Left ventricle myocardium inferior (tissue), 1 donor: Measurements from ENCODE around the gene FAM221B. TPM values are rescaled to one million over a fixed set of nuclear protein-coding genes. Genes with fewer than 3 reads are reported as not detected.
A peak's percentile ranks its signal among the peaks of the same experiment; 100 is the strongest.

ENCODE experiments used
- DNase-seq: peaks from one replicate; pipeline ENCODE4 v3.0.0-alpha.2; 2020
- H3K27ac ChIP-seq: fragments of 200-600 bp; replicated peaks from 2 replicates; pipeline ENCODE4 v1.8.0; 2021
- H3K27me3 ChIP-seq: fragments of 200-600 bp; 2 replicates; pipeline ENCODE4 v1.8.0; 2021; ENCODE audit warnings: low read depth
- H3K36me3 ChIP-seq: fragments of 200-600 bp; 2 replicates; pipeline ENCODE4 v1.8.0; 2021
- H3K4me1 ChIP-seq: fragments of 200-600 bp; 2 replicates; pipeline ENCODE4 v1.8.0; 2021
- H3K4me3 ChIP-seq: fragments of 200-600 bp; 2 replicates; pipeline ENCODE4 v1.8.0; 2021; ENCODE audit warnings: mild to moderate bottlenecking, moderate library complexity
- H3K9me3 ChIP-seq: fragments of 200-600 bp; replicated peaks from 2 replicates; pipeline ENCODE4 v1.8.0; 2021
- intact Hi-C: fragments of 100-400 bp; cut with micrococcal nuclease; formaldehyde crosslinking; loops from one replicate; pipeline ENCODE4 v1.11.0; 2022
- total RNA-seq: library from RNA; stranded (reverse); fragmentation: NEBNext Ultra II Directional; extraction: Animal tissue kit (Norgen Biotek cat#: 25700); gene quantifications from one replicate; pipeline ENCODE4 v1.2.1, GENCODE V29; 2021
- TF ChIP-seq, protein P1 (sequence below): fragments of 200-600 bp; IDR thresholded peaks from 2 replicates; pipeline ENCODE4 v1.8.0; 2021; ENCODE audit warnings: antibody characterized with exemption, mild to moderate bottlenecking, borderline replicate concordance
- donor health status: DM: no; HTN: yes; CAD: no; lungs with severe emphysema.

FAM221B gene
- total RNA-seq, 1 donor from 2014 or later = not detected

DNA sequence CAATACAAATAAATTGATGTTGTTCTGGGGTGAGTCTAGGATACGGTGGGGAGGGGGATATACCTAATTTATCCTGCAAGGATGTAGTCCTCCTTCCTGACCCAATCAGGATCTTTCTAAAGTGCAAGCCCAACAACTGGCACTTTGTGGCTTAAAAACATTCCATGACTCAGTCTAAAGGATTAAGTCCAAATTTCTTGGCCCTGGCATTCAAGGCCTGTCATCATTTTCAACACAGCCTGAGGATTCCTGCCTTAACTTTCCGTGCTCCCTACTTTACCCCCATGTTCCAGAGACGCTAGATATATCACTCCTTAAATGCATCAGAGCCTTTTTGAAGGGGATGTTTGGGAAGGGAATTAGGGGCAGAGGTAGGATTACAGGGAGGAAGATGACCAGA is 1.0 kb downstream of the FAM221B start:
- TF ChIP-seq, protein P1, sequence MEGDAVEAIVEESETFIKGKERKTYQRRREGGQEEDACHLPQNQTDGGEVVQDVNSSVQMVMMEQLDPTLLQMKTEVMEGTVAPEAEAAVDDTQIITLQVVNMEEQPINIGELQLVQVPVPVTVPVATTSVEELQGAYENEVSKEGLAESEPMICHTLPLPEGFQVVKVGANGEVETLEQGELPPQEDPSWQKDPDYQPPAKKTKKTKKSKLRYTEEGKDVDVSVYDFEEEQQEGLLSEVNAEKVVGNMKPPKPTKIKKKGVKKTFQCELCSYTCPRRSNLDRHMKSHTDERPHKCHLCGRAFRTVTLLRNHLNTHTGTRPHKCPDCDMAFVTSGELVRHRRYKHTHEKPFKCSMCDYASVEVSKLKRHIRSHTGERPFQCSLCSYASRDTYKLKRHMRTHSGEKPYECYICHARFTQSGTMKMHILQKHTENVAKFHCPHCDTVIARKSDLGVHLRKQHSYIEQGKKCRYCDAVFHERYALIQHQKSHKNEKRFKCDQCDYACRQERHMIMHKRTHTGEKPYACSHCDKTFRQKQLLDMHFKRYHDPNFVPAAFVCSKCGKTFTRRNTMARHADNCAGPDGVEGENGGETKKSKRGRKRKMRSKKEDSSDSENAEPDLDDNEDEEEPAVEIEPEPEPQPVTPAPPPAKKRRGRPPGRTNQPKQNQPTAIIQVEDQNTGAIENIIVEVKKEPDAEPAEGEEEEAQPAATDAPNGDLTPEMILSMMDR = no peak
- intact Hi-C loops = no loop called here
- H3K4me1 ChIP-seq = peaks cover 43% of the 10 kb centered on the region
- no peak overlapping the region for H3K27ac ChIP-seq
- no peaks in the 10 kb centered on the region for H3K36me3 ChIP-seq
- no peak for DNase-seq
- H3K4me3 ChIP-seq = no peak overlapping the region
- H3K27me3 ChIP-seq = no peaks in the 10 kb centered on the region
- H3K9me3 ChIP-seq = no peaks in the 10 kb centered on the region

DNA sequence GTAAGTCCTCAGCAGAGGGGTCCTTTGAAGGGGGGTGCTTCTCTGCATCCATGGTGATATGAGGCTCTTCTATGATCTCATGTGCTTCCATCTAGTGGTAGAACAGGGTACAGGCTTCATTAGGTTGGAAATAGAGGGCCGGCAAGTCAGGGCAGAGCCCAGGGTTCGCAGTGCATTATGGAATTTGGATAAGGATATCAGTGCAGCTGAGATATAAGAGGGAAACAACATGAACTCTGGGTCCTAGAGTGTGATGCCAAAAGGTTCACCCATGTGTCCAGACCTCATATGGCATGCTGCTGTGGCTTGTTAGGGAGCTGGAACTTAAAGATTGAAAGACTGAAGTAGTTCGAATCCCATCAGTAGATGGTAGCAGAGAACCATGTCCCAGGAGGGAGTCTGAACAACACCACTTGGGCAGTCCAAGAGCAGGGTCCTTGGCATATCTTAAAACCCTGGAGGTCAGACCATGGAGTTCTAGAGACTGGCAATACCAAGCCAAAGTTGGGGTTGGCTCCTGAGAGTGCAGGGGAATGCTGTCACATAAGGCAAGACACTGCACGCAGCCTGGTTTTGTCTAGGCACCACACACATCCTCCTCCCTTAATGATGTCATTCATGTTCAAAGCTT is 2.3 kb downstream of the FAM221B start:
- intact Hi-C loops = no loop called here
- no peak overlapping the region for H3K27ac ChIP-seq
- H3K9me3 ChIP-seq = no peaks in the 10 kb centered on the region
- H3K4me1 ChIP-seq = peaks cover 32% of the 10 kb centered on the region
- no peaks in the 10 kb centered on the region for H3K36me3 ChIP-seq
- TF ChIP-seq, protein P1 = peak; percentile 85
- no peak overlapping the region for H3K4me3 ChIP-seq
- DNase-seq = no peak
- H3K27me3 ChIP-seq = no peaks in the 10 kb centered on the region

DNA sequence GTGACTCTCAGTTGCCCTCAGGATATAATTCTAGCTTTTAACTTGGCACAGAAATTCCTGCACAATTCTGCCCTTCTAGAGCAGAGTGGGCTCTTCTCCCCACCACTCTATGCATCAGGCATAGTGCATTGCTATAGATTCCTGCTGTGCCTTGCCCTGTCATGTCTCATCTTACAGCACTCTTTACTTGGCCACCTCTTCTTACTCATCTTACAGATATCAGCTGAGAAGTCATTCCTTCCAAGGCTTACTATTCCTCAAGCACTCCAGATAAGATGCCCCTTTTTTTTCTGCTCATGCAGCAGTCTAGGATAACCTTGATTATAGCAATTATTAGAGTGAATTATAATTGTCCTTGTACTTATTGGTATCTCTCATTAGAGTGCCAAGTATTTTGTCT is 5.6 kb downstream of the FAM221B start:
- H3K27me3 ChIP-seq = no peaks in the 10 kb centered on the region

DNA sequence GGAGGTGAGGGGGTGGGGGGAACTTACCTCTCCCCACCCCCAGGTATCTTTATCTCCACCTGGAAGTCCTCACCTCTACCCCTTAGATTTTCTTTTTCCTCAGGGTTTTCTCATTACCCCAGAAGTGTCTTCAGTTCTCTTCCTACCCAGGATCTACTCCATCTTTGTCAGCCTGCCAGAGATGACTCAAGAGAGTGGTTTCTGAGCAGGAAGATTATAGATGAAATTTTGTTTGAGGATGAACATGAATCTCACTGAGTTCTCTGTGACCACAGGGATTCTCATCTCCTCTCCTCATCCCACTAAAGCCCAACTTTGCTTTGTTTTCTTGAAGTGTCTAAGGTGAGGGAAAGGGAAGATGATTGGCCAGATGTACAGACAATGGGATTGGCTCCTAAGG is 8.5 kb downstream of the FAM221B start:
- no peak for DNase-seq
- Histone ChIP-seq H3K9me3 (no peaks in the 10 kb centered on the region), H3K4me1 (peaks cover 4% of the 10 kb centered on the region), H3K4me3 (no peak overlapping the region), H3K27ac (no peak overlapping the region), H3K27me3 (no peaks in the 10 kb centered on the region), H3K36me3 (no peaks in the 10 kb centered on the region)
- intact Hi-C loops = no loop called here
- TF ChIP-seq, protein P1 = no peak

More for the DNA sequence above, 5.6 kb downstream of the FAM221B start:
- TF ChIP-seq, protein P1 = no peak
- H3K27ac ChIP-seq = no peak overlapping the region
- peaks cover 8% of the 10 kb centered on the region for H3K4me1 ChIP-seq
- DNase-seq = no peak
- intact Hi-C loops = no loop called here
- H3K36me3 ChIP-seq = no peaks in the 10 kb centered on the region
- H3K4me3 ChIP-seq = no peak overlapping the region
- no peaks in the 10 kb centered on the region for H3K9me3 ChIP-seq

DNA sequence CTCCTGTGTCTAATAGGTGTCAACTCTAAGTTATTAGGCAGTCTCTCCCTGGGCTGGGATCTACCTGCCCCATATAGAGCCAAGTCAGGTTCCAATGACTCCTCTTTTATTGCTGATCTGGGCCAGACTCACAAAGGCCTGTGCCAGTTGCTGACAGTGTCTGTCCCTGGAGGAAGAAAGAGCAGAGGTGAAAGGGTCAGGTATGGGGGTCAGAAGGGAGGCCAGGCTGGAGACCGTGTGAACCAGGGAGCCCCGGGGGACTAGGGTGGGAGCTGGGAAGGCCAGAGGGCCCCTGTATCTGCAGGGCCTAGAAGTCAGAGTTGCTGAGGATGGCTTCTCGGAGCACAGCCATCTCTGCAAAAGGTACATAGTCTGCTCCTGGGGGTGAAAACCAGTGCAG is 10.2 kb downstream of the FAM221B start:
- no peak overlapping the region for H3K4me3 ChIP-seq
- TF ChIP-seq, protein P1 = no peak
- H3K27ac ChIP-seq = no peak overlapping the region
- H3K4me1 ChIP-seq = peaks cover 19% of the 10 kb centered on the region
- no peaks in the 10 kb centered on the region for H3K27me3 ChIP-seq
- no peaks in the 10 kb centered on the region for H3K36me3 ChIP-seq
- intact Hi-C loops = no loop called here
- DNase-seq = no peak
- H3K9me3 ChIP-seq = no peaks in the 10 kb centered on the region
